ENCODE results near the gene TOMM40. TPM values are rescaled to one million over a fixed set of nuclear protein-coding genes. Genes with fewer than 3 reads are reported as not detected.

The TOMM40 gene
- total RNA-seq, 4 donors from 2014 or later = 75.1 to 148 (median 86.0) TPM

- H3K4me1 ChIP-seq = no peaks in the 10 kb centered on the region
- DNase-seq = no peak
- no peak overlapping the region for H3K4me3 ChIP-seq
- in situ Hi-C loops (cut with MboI; ENCODE audit: low sequenced_read_pairs in 4 of 4) (loop anchor here in 1 of 4 donors (10.0 kb wide), 1 partner anchor 52 kb away; the partner anchor contains the start of gene CLPTM1), intact Hi-C loops (cut with DNase I; ENCODE audit: low total_unique reads) (loop anchor here (1.0 kb wide), 1 partner anchor 48 kb away; no protein-coding TSS in a partner anchor)
- peaks cover 31 to 37% (median 34%) of the 10 kb centered on the region in 3 donors for H3K27me3 ChIP-seq
- no peak overlapping the region for H3K27ac ChIP-seq
- H3K9me3 ChIP-seq = no peaks in the 10 kb centered on the region
- ATAC-seq = peak in 1 of 2 donors; percentile 10
- TF ChIP-seq CTCF (IDR thresholded peaks at IDR 0.05 in 4 of 5, conservative IDR thresholded peaks at IDR 0.05 in 1 of 5) = no peak
- no peak for TF ChIP-seq POLR2A (IDR thresholded peaks at IDR 0.05)
- H3K36me3 ChIP-seq = peaks cover 0 to 38% of the 10 kb centered on the region in 2 donors
Observed at GRCh38 chr19:44903216-44903601, 12.2 kb downstream of the TOMM40 start.

GRCh38 chr19:44903602-44904425 lies 12.8 kb downstream of the TOMM40 start:
- intact Hi-C loops (cut with DNase I; ENCODE audit: low total_unique reads) (loop anchor here (1.0 kb wide), 1 partner anchor 47 kb away; no protein-coding TSS in a partner anchor), in situ Hi-C loops (cut with MboI; ENCODE audit: low sequenced_read_pairs in 4 of 4) (loop anchor here in 1 of 4 donors (10.0 kb wide), 1 partner anchor 51 kb away; the partner anchor contains the start of gene CLPTM1)
- TF ChIP-seq POLR2A (IDR thresholded peaks at IDR 0.05) (no peak), CTCF (IDR thresholded peaks at IDR 0.05 in 4 of 5, conservative IDR thresholded peaks at IDR 0.05 in 1 of 5) (peak; percentile 90 to 100 (median 96))
- Histone ChIP-seq H3K9me3 (no peaks in the 10 kb centered on the region), H3K36me3 (peaks cover 0 to 36% of the 10 kb centered on the region in 2 donors), H3K4me1 (no peaks in the 10 kb centered on the region), H3K27me3 (peaks cover 31 to 38% (median 34%) of the 10 kb centered on the region in 3 donors), H3K4me3 (no peak overlapping the region), H3K27ac (no peak overlapping the region)
- ATAC-seq (peak; percentile 57 to 72), DNase-seq (peak; percentile 25 to 42)

GRCh38 chr19:44904426-44904994 lies 13.5 kb downstream of the TOMM40 start:
- no peaks in the 10 kb centered on the region for H3K9me3 ChIP-seq
- no peak overlapping the region for H3K4me3 ChIP-seq
- TF ChIP-seq CTCF (IDR thresholded peaks at IDR 0.05 in 4 of 5, conservative IDR thresholded peaks at IDR 0.05 in 1 of 5) (no peak), POLR2A (IDR thresholded peaks at IDR 0.05) (no peak)
- H3K27me3 ChIP-seq = peaks cover 31 to 38% (median 34%) of the 10 kb centered on the region in 3 donors
- H3K36me3 ChIP-seq = peaks cover 0 to 36% of the 10 kb centered on the region in 2 donors
- intact Hi-C loops (cut with DNase I; ENCODE audit: low total_unique reads) = no loop called here
- ATAC-seq (no peak), DNase-seq (no peak)
- H3K27ac ChIP-seq = no peak overlapping the region
- in situ Hi-C loops (cut with MboI; ENCODE audit: low sequenced_read_pairs in 4 of 4) = loop anchor here in 1 of 4 donors (10.0 kb wide), 1 partner anchor 50 kb away; the partner anchor contains the start of gene CLPTM1
- no peaks in the 10 kb centered on the region for H3K4me1 ChIP-seq

GRCh38 chr19:44905437-44906160 lies 14.5 kb downstream of the TOMM40 start, which contains the start of gene APOE:
TSS of gene APOE (plus strand) at chr19:44905796. CDS start at chr19:44906625, 829 bp downstream.
- H3K9me3 ChIP-seq = no peaks in the 10 kb centered on the region
- in situ Hi-C loops (cut with MboI; ENCODE audit: low sequenced_read_pairs in 4 of 4) = loop anchor here in 2 of 4 donors (5.0 to 10.0 kb wide), 2 partner anchors 47 to 49 kb away; partner anchors contain the start of gene CLPTM1 (in 1 of the 2)
- intact Hi-C loops (cut with DNase I; ENCODE audit: low total_unique reads) = no loop called here
- H3K36me3 ChIP-seq = peaks cover 0 to 27% of the 10 kb centered on the region in 2 donors
- TF ChIP-seq CTCF (IDR thresholded peaks at IDR 0.05 in 4 of 5, conservative IDR thresholded peaks at IDR 0.05 in 1 of 5) (no peak), POLR2A (IDR thresholded peaks at IDR 0.05) (no peak)
- no peak within 1 kb of the TSS for H3K4me3 ChIP-seq
- H3K27me3 ChIP-seq = peaks cover 34 to 38% (median 34%) of the 10 kb centered on the region in 3 donors
- no peak within 1 kb of the TSS for H3K27ac ChIP-seq
- DNase-seq (no peak), ATAC-seq (no peak)
- H3K4me1 ChIP-seq = no peaks in the 10 kb centered on the region
